ENCODE data around the gene C10orf67.

Gene C10orf67

DNA sequence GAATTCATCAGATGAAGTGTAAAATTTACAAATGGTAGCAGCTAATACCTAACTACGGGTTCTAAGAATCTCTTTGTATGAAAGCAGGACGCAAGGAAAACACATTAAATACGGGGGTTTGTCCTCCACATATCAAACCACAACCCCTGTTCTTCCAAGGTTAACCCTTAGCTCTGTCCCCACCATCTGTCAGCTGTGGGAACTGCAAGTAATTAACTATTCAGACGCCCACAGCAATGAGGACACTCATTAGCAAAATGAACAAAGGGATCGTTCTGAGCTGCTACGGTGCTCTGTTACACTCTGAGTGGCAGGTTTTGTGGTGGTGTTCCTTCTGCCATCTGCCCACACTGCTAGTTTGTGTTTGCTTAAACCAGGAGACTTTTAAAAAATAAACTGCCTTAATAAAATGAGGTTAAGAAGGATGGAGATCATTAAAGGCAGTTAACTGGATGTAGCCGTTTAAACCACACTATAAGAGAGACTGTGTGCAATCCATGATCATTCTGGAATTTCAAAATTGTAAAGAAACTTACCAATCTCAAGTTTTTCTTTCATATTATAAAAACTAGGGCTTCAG is 51.4 kb downstream of the C10orf67 start:
- peak; percentile 2 for DNase-seq (ENCODE audit: low read depth)
- H3K4me3 ChIP-seq (ENCODE audit: low read depth, low read length): no peak overlapping the region
- TF ChIP-seq, protein P1, sequence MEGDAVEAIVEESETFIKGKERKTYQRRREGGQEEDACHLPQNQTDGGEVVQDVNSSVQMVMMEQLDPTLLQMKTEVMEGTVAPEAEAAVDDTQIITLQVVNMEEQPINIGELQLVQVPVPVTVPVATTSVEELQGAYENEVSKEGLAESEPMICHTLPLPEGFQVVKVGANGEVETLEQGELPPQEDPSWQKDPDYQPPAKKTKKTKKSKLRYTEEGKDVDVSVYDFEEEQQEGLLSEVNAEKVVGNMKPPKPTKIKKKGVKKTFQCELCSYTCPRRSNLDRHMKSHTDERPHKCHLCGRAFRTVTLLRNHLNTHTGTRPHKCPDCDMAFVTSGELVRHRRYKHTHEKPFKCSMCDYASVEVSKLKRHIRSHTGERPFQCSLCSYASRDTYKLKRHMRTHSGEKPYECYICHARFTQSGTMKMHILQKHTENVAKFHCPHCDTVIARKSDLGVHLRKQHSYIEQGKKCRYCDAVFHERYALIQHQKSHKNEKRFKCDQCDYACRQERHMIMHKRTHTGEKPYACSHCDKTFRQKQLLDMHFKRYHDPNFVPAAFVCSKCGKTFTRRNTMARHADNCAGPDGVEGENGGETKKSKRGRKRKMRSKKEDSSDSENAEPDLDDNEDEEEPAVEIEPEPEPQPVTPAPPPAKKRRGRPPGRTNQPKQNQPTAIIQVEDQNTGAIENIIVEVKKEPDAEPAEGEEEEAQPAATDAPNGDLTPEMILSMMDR (IDR thresholded peaks at IDR 0.05; ENCODE audit: low read depth, low read length, missing control alignments): peak; percentile 76

DNA sequence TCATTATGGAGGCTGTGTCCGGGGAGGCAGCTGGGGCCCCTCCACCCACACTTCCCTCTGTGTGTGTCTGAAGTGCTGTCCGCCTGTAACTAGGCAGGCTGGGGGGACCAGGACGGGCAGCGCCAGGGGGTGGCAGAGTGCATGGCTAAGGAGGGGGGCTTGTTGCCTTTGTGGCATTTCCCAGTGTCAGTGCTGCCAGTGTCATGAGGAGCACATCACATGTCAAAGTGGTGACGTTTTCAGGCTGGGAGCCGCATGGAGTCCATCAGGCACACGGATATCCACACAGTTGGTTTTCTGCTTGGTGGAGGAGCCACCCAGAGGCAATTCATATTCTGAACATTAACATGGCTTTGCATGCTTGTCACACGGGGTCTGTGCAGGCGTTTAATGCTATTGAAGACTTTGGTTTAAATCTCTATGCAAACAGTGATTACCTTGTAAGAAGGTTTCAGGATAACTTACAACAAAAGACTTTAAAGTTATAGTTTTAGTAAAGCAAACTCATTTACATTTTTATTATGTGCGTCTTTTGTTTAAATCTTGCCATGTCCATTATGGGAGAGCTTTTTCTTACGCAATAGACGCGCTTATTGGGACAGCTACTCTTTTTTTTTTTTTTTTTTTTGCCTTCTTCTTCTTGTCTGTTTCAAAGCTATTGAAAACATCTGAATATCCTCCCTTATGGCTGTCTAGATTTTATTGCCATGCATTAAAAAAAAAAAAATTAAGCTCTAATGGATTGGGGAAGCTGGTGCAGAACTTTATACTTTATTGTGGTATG is 52.9 kb downstream of the C10orf67 start:
- no peak overlapping the region for H3K4me3 ChIP-seq (ENCODE audit: low read depth, low read length)
- TF ChIP-seq, protein P1 (IDR thresholded peaks at IDR 0.05; ENCODE audit: low read depth, low read length, missing control alignments): no peak
- no peak for DNase-seq (ENCODE audit: low read depth)

DNA sequence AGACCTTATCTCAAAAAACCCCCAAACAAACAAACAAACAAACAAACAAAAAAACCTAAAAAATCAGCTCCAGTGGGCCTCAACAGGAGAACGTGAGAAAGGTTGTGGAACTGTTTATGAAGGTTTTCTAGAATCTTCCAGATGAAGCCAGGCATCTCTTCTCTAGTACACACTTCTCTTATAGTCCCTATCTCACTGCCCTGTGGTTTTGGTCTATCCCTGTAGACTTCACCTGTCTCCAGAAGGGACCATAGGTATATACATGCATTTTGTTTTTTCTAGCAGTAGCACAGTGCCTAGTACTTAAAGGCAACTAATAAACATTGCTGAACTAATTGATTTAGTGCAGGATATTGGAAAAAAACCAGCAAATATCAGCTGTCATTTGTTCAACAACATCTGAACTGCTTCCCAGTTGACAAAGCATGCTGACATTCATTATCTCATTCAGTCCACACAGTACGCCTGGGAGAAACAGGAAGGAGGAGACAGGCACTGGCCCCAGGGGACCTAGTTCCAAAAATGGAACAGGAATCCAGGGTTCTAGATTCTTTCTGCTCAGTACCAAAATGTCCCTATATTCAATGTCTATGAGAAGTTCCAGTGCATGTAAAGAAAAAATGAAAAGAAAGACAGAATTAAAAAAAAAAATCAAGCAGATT is 59.8 kb downstream of the C10orf67 start:
- DNase-seq (ENCODE audit: low read depth): no peak
- TF ChIP-seq, protein P1 (IDR thresholded peaks at IDR 0.05; ENCODE audit: low read depth, low read length, missing control alignments): no peak

DNA sequence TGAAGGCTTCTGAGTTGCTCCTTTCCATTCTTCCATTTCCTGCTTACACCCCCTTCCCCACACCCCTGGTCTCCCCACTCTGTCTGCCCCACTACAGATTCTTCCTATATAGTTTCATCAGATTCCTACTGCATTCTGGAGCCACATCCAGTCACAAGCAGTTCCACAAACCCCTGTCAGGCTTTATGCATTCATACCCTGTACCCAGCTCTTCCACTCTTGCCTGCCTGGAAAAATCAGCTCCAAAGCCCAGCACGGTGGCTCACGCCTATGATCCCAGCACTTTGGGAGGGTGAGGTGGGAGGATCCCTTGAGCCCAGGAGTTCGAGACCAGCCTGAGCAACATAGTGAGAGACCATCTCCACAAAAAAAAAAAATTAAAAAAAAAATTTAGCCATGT is 60.4 kb downstream of the C10orf67 start:
- DNase-seq (ENCODE audit: low read depth): no peak
- no peak overlapping the region for H3K4me3 ChIP-seq (ENCODE audit: low read depth, low read length)
- TF ChIP-seq, protein P1 (IDR thresholded peaks at IDR 0.05; ENCODE audit: low read depth, low read length, missing control alignments): no peak

More for the DNA sequence above, 59.8 kb downstream of the C10orf67 start:
- H3K4me3 ChIP-seq (ENCODE audit: low read depth, low read length): no peak overlapping the region

DNA sequence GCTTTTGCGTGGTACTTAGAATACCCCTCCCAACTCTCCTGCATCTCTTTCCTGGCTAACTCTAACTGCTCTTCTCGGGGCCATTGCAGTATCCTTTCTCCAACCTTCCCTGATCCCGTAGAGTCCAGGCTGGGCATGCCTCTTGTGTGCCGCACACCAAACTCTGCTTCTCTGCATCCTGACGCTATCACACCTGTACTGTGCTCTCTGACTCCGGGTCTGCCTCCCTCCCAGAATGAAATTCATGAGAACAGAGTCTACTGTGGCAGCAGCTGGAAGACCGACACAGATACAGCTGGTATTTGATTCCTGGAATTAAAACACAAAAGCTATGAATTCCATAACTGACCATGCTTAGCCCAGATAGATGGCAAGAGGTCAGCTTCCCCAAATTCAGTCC is 60.9 kb downstream of the C10orf67 start:
- H3K4me3 ChIP-seq (ENCODE audit: low read depth, low read length): no peak overlapping the region
- TF ChIP-seq, protein P1 (IDR thresholded peaks at IDR 0.05; ENCODE audit: low read depth, low read length, missing control alignments): no peak

DNA sequence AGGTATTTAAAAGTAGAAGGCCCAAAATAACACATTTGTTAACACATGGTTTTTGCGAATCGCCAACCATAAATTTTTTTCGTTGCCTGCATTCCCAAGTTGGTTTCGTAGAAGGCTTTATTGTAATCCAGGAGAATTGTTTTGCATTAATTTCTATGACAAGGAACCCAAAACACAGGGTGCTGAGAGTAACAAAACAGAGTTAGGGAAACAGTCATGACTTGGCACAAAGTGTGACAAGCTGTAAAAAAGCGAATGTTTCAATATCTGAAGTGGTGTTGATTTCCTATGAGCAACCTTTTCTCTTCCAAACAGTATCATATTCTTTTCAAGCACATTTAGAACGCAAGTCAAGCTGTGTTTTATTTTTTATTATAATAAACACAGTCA is 63.6 kb downstream of the C10orf67 start:
- no peak overlapping the region for H3K4me3 ChIP-seq (ENCODE audit: low read depth, low read length)
- TF ChIP-seq, protein P1 (IDR thresholded peaks at IDR 0.05; ENCODE audit: low read depth, low read length, missing control alignments): no peak

More for the DNA sequence above, 60.9 kb downstream of the C10orf67 start:
- no peak for DNase-seq (ENCODE audit: low read depth)

More for the DNA sequence above, 63.6 kb downstream of the C10orf67 start:
- no peak for DNase-seq (ENCODE audit: low read depth)
